ENCODE results near the gene LPP. TPM values are rescaled to one million over a fixed set of nuclear protein-coding genes. Genes with fewer than 3 reads are reported as not detected.

The LPP gene
- total RNA-seq, 1 donor from 2014 or later, result 132 TPM

DNA sequence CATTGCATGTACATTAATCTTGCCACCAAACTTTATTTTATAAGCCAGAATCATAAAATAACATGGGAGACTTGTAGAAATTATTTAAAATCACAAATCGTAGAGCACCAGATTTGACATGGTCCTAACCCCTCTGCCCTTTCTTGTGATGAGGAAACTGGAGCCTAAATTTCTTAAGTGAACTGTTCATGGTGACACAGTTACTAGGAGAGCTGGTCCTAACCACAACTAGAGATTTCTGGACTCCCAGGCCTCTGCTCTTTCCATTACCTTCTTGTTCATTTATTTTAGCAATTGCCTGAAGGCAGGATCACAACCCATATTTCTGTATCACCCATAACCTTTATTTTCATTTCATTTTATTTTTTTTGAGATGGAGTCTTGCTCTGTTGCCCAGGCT is 352.5 kb downstream of the LPP start:
- Mint-ChIP-seq H3K4me1 (no peaks in the 10 kb centered on the region), H3K27me3 (ENCODE audit: low read depth) (no peaks in the 10 kb centered on the region), H3K9me3 (peaks cover 34% of the 10 kb centered on the region), H3K36me3 (peaks cover 30% of the 10 kb centered on the region), H3K27ac (no peak overlapping the region), H3K4me3 (no peak overlapping the region)
- DNase-seq (ENCODE audit: low spot score in 2 of 2, unreplicated experiment in 2 of 2), result no peak
- TF ChIP-seq, protein P1, sequence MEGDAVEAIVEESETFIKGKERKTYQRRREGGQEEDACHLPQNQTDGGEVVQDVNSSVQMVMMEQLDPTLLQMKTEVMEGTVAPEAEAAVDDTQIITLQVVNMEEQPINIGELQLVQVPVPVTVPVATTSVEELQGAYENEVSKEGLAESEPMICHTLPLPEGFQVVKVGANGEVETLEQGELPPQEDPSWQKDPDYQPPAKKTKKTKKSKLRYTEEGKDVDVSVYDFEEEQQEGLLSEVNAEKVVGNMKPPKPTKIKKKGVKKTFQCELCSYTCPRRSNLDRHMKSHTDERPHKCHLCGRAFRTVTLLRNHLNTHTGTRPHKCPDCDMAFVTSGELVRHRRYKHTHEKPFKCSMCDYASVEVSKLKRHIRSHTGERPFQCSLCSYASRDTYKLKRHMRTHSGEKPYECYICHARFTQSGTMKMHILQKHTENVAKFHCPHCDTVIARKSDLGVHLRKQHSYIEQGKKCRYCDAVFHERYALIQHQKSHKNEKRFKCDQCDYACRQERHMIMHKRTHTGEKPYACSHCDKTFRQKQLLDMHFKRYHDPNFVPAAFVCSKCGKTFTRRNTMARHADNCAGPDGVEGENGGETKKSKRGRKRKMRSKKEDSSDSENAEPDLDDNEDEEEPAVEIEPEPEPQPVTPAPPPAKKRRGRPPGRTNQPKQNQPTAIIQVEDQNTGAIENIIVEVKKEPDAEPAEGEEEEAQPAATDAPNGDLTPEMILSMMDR (IDR thresholded peaks at IDR 0.05; ENCODE audit: unreplicated experiment), result no peak

DNA sequence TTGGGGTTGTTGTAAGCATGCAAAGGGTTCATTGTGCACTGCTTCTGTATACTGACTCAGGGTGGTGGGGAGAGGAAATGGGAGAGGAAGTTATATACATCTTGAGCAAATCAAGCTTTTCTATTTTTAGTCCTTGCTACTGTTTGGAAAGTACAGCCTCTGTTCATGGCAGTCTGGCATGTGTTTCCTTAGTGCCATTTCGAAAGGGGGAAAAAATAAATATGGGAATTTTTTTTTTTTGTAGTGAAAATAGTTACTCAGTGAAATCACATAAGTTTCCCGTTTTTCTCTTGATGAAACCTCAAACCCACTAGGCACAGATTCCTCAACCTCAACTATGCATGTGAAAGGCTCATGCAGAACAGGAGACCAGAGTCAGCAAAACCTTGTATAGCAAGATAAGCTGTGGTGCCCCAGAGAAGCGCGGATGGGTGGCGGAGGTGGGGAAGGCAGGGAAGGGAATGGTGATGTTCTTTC is 353.3 kb downstream of the LPP start:
- Mint-ChIP-seq H3K36me3 (peaks cover 25% of the 10 kb centered on the region), H3K9me3 (peaks cover 29% of the 10 kb centered on the region), H3K27ac (no peak overlapping the region), H3K4me1 (no peaks in the 10 kb centered on the region), H3K4me3 (no peak overlapping the region), H3K27me3 (ENCODE audit: low read depth) (no peaks in the 10 kb centered on the region)
- DNase-seq (ENCODE audit: low spot score in 2 of 2, unreplicated experiment in 2 of 2), result no peak
- TF ChIP-seq, protein P1 (IDR thresholded peaks at IDR 0.05; ENCODE audit: unreplicated experiment), result no peak

DNA sequence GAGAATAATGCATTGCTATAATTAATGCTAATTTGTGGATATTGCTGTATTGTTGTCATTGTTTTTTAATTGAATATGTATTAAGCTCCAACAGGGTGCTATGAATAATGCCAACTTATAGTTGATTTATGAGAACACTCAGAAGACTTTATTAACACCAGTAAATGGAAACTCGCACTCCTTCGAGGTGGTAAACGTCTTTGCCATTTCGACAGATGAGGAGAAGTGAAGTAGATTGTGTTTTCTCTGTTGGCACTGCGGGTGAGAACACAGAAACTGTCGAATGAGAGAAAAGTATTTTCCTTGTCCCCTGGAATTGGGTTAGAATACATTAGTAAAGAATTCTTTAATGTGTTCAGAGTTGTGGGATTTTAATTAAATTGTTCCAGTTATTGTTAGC is 354.5 kb downstream of the LPP start:
- TF ChIP-seq, protein P1 (IDR thresholded peaks at IDR 0.05; ENCODE audit: unreplicated experiment), result no peak
- H3K4me3 Mint-ChIP-seq, result no peak overlapping the region
- DNase-seq (ENCODE audit: low spot score in 2 of 2, unreplicated experiment in 2 of 2), result no peak
- peaks cover 23% of the 10 kb centered on the region for H3K9me3 Mint-ChIP-seq
- no peaks in the 10 kb centered on the region for H3K27me3 Mint-ChIP-seq (ENCODE audit: low read depth)
- H3K4me1 Mint-ChIP-seq, result no peaks in the 10 kb centered on the region
- no peak overlapping the region for H3K27ac Mint-ChIP-seq
- H3K36me3 Mint-ChIP-seq, result peaks cover 21% of the 10 kb centered on the region

DNA sequence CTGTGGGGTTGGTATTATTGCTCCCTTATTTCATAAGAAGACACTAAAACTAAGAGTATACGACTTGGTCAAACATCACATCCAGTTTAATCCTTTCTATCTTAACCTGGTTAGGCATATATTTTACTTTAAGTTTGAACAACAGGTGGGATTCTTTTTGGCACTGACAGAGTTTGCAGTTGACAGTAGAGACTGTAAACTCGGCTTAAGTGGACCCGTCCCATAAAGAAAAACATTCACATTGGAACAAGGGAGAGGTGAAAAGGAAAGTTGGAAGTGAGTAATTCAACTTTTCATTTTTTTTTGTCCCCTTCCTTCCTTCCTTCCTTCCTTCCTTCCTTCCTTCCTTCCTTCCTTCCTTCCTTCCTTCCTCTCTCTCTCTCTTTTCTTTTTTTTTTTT is 355.4 kb downstream of the LPP start:
- Mint-ChIP-seq H3K4me1 (no peaks in the 10 kb centered on the region), H3K27ac (no peak overlapping the region), H3K4me3 (no peak overlapping the region), H3K36me3 (peaks cover 12% of the 10 kb centered on the region), H3K27me3 (ENCODE audit: low read depth) (no peaks in the 10 kb centered on the region), H3K9me3 (peaks cover 15% of the 10 kb centered on the region)
- no peak for DNase-seq (ENCODE audit: low spot score in 2 of 2, unreplicated experiment in 2 of 2)
- TF ChIP-seq, protein P1 (IDR thresholded peaks at IDR 0.05; ENCODE audit: unreplicated experiment), result no peak

DNA sequence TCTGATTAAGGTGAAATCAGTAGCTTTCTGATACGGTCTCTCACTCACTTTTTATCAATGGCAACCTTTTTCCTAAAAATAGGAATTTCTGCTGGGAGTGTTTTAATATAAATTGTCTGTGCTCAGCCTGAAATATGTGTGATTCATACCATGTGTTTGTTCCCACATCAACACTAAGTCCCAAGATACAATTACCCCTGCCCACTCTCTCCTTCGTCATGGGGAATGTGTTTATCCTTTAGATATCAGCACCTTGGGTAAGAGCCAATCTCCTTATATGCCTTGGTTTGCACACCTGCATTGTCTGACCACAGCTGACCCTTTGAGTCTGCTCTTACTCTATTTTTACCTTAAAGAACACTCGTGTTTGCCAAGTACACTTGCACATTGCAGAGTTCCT is 356.4 kb downstream of the LPP start:
- Mint-ChIP-seq H3K27me3 (ENCODE audit: low read depth) (no peaks in the 10 kb centered on the region), H3K9me3 (peaks cover 6% of the 10 kb centered on the region), H3K4me1 (no peaks in the 10 kb centered on the region), H3K36me3 (peaks cover 3% of the 10 kb centered on the region), H3K4me3 (no peak overlapping the region), H3K27ac (no peak overlapping the region)
- TF ChIP-seq, protein P1 (IDR thresholded peaks at IDR 0.05; ENCODE audit: unreplicated experiment), result no peak
- DNase-seq (ENCODE audit: low spot score in 2 of 2, unreplicated experiment in 2 of 2), result no peak

Data from mesothelial cell of epicardium (in vitro differentiated cells).